GM23248 (cell line): ENCODE data around the gene CIAO2A.

Experiments
- EZH2 ChIP-seq: fragments of 200-600 bp; sonication (generic); IDR thresholded peaks from 2 replicates; pipeline ENCODE4 v1.6.1; 2018; ENCODE audit warnings: antibody characterized with exemption, mild to moderate bottlenecking; ENCODE audit not compliant: insufficient read depth, poor library complexity, severe bottlenecking
- EZH2phosphoT487 ChIP-seq: fragments of 200-600 bp; sonication (generic); IDR thresholded peaks from 2 replicates; pipeline ENCODE4 v1.6.1; 2018; ENCODE audit warnings: antibody characterized with exemption, moderate library complexity, mild to moderate bottlenecking, low read depth; ENCODE audit not compliant: insufficient read depth

DNA sequence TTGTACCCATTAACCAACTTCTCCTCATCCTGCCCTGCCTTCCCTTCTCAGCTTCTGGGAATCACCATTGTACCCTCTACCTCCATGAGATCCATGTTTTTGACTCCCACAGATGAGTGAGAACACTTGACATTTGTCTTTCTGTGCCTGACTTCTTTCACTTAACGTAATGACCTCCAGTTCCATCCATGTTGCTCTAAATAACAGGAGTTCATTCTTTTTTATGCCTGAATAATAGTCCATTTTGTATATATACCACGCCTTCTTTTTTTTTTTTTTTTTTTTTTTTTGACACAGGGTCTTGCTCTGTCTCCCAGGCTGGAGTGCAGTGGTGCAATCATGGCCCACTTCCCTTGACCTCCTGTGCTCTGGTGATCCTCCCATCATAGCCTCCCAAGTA lies 8.9 kb upstream of the CIAO2A start:
- TF ChIP-seq EZH2 (no peak), EZH2phosphoT487 (no peak)
